Skin of body (tissue), 3 donors: Measurements from ENCODE around the gene B3GNT7. TPM values are rescaled to one million over a fixed set of nuclear protein-coding genes. Genes with fewer than 3 reads are reported as not detected.
"Not testable (repeated sequence)": the region's sequence is repeated elsewhere in the genome, so short reads cannot be mapped to it uniquely, and the experiment has no call there.

Experiments
- DNase-seq: peaks from one replicate; lab custom pipeline; 2025; lab: John Stamatoyannopoulos, UW
- small RNA-seq: library from RNA; depleted of rRNA; stranded (forward); fragments of <200 nt; gene quantifications from one replicate; pipeline ENCODE3, GENCODE V24; 2014; ENCODE audit warnings: low replicate concordance
- total RNA-seq: library from RNA; depleted of rRNA; stranded (reverse); fragments of >200 nt; gene quantifications from one replicate; pipeline ENCODE4 v1.2.3, GENCODE V29; 2014

B3GNT7 gene
- total RNA-seq, 1 donor from 2014 or later, result 1.4 TPM

GRCh38 chr2:231425811-231426703, 30.5 kb downstream of the B3GNT7 start:
- no peak for DNase-seq

GRCh38 chr2:231427116-231427515, 31.6 kb downstream of the B3GNT7 start:
- DNase-seq, result no peak

- DNase-seq, result no peak
These were observed 33.6 kb downstream of the B3GNT7 start for GRCh38 chr2:231429152-231429551.

- no peak for DNase-seq
These were observed 34.4 kb downstream of the B3GNT7 start for GRCh38 chr2:231429901-231430300.

DNA sequence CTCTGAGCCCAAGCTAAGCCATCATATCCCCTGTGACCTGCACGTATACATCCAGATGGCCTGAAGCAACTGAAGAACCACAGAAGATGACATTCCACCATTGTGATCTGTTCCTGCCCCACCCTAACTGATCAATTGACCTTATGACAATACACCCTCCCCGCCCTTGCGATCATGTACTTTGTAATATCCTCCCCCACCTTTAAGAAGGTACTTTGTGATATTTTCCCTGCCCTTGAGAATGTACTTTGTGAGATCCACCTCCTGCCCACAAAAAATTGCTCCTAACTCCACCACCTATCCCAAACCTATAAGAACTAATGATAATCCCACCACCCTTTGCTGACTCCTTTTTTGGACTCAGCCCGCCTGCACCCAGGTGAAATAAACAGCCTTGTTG, 34.9 kb downstream of the B3GNT7 start:
- DNase-seq, result not testable (repeated sequence)

DNA sequence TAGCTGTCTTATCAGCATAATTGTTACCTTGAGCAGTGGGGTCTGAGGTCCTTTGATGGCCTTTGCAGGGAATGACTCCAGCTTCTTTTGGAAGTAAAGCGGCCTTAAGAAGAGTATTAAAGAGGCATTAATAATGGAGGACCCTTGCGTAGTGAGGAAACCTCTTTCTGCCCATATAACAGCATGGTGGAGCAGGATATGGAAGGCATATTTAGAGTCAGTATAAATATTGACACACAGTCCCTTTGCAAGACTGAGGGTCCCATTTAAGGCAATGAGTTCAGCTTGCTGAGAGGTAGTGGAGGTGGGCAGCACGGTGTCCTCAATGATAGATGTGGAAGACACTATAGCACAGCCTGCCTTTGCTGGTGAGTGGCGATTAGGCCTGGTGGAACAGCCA, 36.1 kb downstream of the B3GNT7 start:
- DNase-seq, result no peak

- DNase-seq, result no peak
These were observed 38.5 kb downstream of the B3GNT7 start for GRCh38 chr2:231433990-231434389.

GRCh38 chr2:231436957-231437356, 41.4 kb downstream of the B3GNT7 start:
- no peak for DNase-seq

DNA sequence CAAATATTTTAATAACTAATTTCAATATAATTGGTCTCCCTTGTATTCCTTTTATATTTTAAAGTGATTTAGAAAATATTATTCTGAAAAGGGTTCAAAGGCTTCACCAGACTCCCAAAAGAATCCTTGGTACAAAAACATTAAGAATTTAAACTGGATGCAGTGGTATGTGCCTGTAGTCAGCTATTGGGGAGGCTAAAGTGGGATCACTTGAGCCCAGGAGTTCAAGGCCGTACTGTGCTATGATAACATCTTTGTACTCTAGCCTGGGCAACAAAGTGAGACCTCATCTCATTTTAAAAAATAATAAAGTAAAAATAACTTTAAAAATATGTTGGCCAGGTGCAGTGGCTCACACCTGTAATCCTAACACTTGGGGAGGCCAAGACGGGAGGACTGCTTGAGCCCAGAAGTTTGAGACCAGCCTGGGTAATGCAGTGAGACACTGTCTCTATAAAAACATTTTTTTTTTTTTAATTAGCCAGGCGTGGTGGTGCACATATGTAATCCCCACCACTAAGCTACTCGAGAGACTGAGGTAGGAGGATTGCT, 54.1 kb downstream of the B3GNT7 start:
- DNase-seq, result no peak

DNA sequence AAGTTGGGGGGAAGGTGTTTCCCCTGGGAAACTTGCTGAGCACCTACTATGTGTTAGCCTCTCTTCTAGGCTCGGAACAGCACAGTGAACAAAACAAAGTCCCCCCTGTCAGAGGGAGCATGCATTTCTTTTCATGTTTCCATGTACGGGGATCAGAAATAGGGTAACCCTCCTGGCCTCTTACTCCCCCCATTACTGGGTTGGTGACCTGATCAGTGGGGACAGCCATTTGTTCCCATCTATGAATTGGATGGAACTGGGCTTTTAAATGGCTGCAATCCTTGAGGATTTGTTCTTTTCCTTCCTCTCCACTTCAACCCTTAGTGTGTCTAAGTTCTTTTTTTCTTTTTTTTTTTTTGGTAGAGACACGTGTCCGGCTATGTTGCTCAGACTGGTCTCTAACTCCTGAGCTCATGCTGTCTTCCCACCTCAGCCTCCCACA, 55.1 kb downstream of the B3GNT7 start:
- DNase-seq, result no peak

Small RNA genes lying within 50 kb of the gene (small RNA-seq; reads per million reads assigned to genes)
- not detected for gene MIR4777

Other genes starting within 250 kb of the B3GNT7 start
- gene ARMC9, start 197.1 kb upstream of the B3GNT7 start, total RNA-seq, result 8.8 TPM
- gene NCL, start 68.8 kb downstream of the B3GNT7 start, total RNA-seq, result 220 TPM
- 0.69 TPM for gene NMUR1, start 134.7 kb downstream of the B3GNT7 start, total RNA-seq
- gene TEX44, start 197.2 kb downstream of the B3GNT7 start, total RNA-seq, result not detected